DND-41 (cell line): Measurements from ENCODE around the gene MAN2C1.

Experiments
- CTCF ChIP-seq: IDR thresholded peaks from 2 replicates; pipeline ENCODE4 v1.5.1; 2012; ENCODE audit warnings: borderline replicate concordance, low read length, moderate library complexity, mild to moderate bottlenecking; ENCODE audit not compliant: poor library complexity, severe bottlenecking; ENCODE audit errors: extremely low read depth
- EZH2 ChIP-seq: IDR thresholded peaks from 3 replicates; pipeline ENCODE4 v1.6.1; 2012; ENCODE audit warnings: borderline replicate concordance, low read depth, mild to moderate bottlenecking, moderate library complexity, low read length, inconsistent platforms; ENCODE audit not compliant: severe bottlenecking

- TF ChIP-seq CTCF, result no peak
- TF ChIP-seq EZH2, result no peak
Measured at GRCh38 chr15:75353604-75354003, 14.8 kb downstream of the MAN2C1 start.
